Neural cell (in vitro differentiated cells): ENCODE data around the gene HRH2. TPM values are rescaled to one million over a fixed set of nuclear protein-coding genes. Genes with fewer than 3 reads are reported as not detected.

ENCODE experiments used
- H2AFZ ChIP-seq: fragments of 200-600, 300-800 bp; sonication (generic), shearing (Covaris generic); 2 replicates; pipeline ENCODE4 v1.6.0; 2014; ENCODE audit warnings: low read depth, mild to moderate bottlenecking, antibody characterized with exemption, low read length, moderate library complexity
- H3F3A ChIP-seq: fragments of 200-600 bp; shearing (Covaris generic); 2 replicates; pipeline ENCODE4 v1.6.1; 2016; ENCODE audit warnings: mild to moderate bottlenecking, moderate library complexity, mixed read lengths, antibody characterized with exemption, low read length; ENCODE audit not compliant: insufficient read depth, poor library complexity, severe bottlenecking
- H3K27ac ChIP-seq: fragments of 200-600, 300-800 bp; sonication (generic), shearing (Covaris generic); 2 replicates; pipeline ENCODE4 v1.5.1; 2014; ENCODE audit warnings: mild to moderate bottlenecking, low read length, moderate library complexity
- H3K27me3 ChIP-seq: fragments of 300-800, 200-600 bp; sonication (generic), shearing (Covaris generic); 2 replicates; pipeline ENCODE4 v1.6.0; 2014; ENCODE audit warnings: mild to moderate bottlenecking, low read depth, low read length, moderate library complexity; ENCODE audit not compliant: insufficient read depth
- H3K36me3 ChIP-seq: fragments of 300-800, 200-600 bp; sonication (generic), shearing (Covaris generic); 2 replicates; pipeline ENCODE4 v1.5.1; 2014; ENCODE audit warnings: mild to moderate bottlenecking, antibody characterized with exemption, low read length, moderate library complexity; ENCODE audit not compliant: insufficient read depth
- H3K4me2 ChIP-seq: fragments of 300-800, 200-600 bp; sonication (generic), shearing (Covaris generic); 2 replicates; pipeline ENCODE4 v1.6.0; 2014; ENCODE audit warnings: mild to moderate bottlenecking, low read length
- H3K4me3 ChIP-seq: fragments of 300-800, 200-600 bp; sonication (generic), shearing (Covaris generic); 2 replicates; pipeline ENCODE4 v1.5.1; 2014; ENCODE audit warnings: mild to moderate bottlenecking, low read length, moderate library complexity
- H3K79me2 ChIP-seq: fragments of 200-600 bp; shearing (Covaris generic); replicated peaks from 2 replicates; pipeline ENCODE4 v1.6.0; 2014; ENCODE audit warnings: mild to moderate bottlenecking, low read length, moderate library complexity; ENCODE audit not compliant: insufficient read depth
- H3K9ac ChIP-seq: fragments of 300-800, 200-600 bp; sonication (generic), shearing (Covaris generic); 2 replicates; pipeline ENCODE4 v1.6.1; 2016; ENCODE audit warnings: mild to moderate bottlenecking, low read length, mixed read lengths
- H3K9me2 ChIP-seq: fragments of 200-600 bp; shearing (Covaris generic); 2 replicates; pipeline ENCODE4 v1.6.1; 2016; ENCODE audit warnings: mild to moderate bottlenecking, low read length, mixed read lengths; ENCODE audit not compliant: insufficient read depth
- H3K9me3 ChIP-seq: fragments of 200-600, 300-800 bp; sonication (generic), shearing (Covaris generic); 2 replicates; pipeline ENCODE4 v1.6.1; 2016; ENCODE audit warnings: mild to moderate bottlenecking, mixed run types, low read length, moderate library complexity, mixed read lengths
- H4K20me1 ChIP-seq: fragments of 200-600 bp; shearing (Covaris generic); 2 replicates; pipeline ENCODE4 v1.6.1; 2016; ENCODE audit warnings: mild to moderate bottlenecking, mixed run types; ENCODE audit not compliant: insufficient read depth
- MXI1 ChIP-seq: fragments of 450-650 bp; conservative IDR thresholded peaks from 2 replicates; pipeline ENCODE4 v1.6.1; 2014; ENCODE audit warnings: antibody characterized with exemption, mild to moderate bottlenecking; ENCODE audit not compliant: poor library complexity, severe bottlenecking
- POLR2AphosphoS5 ChIP-seq: IDR thresholded peaks from 2 replicates; pipeline ENCODE4 v1.6.1; 2012
- RAD21 ChIP-seq: fragments of 450-650 bp; conservative IDR thresholded peaks from 2 replicates; pipeline ENCODE4 v1.6.1; 2014; ENCODE audit warnings: antibody characterized with exemption, mild to moderate bottlenecking, moderate library complexity
- SMC3 ChIP-seq: fragments of 450-650 bp; conservative IDR thresholded peaks from 2 replicates; pipeline ENCODE4 v1.6.1; 2014; ENCODE audit warnings: antibody characterized with exemption, mild to moderate bottlenecking, moderate library complexity; ENCODE audit not compliant: poor library complexity
- polyA plus RNA-seq: library from polyadenylated mRNA; depleted of rRNA; stranded (reverse); fragments of >200 nt; gene quantifications from 2 replicates; pipeline ENCODE4 v1.2.3, GENCODE V29; 2014
- TF ChIP-seq, protein P1 (sequence below): IDR thresholded peaks from 2 replicates; pipeline ENCODE4 v1.6.1; 2012; ENCODE audit warnings: borderline replicate concordance

HRH2 gene
- polyA plus RNA-seq, 1 donor from 2014 or later, result 0.09 TPM

DNA sequence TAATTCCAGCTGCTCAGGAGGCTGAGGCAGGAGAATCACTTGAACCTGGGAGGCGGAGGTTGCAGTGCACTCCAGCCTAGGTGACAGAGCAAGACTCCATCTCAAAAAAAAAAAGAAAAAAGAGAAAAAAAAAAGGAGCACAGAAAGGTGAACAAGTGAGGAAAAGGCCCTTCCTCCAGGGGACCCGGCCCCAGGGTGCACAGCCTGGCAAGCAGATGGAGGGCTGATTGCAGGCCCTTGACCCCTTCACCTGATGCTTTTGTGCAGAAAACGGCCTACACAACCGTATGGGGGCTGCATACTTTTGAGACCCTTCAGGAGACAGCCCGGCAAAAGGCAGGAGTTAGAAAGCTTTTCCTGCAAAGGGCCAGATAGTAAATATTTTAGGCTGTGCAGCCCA is 33.9 kb downstream of the HRH2 start:
- Histone ChIP-seq H3K79me2 (no peaks in the 10 kb centered on the region), H3K27ac (no peak overlapping the region), H3K9ac (no peak overlapping the region), H2AFZ (no peak overlapping the region), H3K27me3 (no peaks in the 10 kb centered on the region), H3K36me3 (no peaks in the 10 kb centered on the region), H3K4me3 (no peak overlapping the region), H3K4me2 (no peak overlapping the region), H3K9me3 (no peaks in the 10 kb centered on the region), H3F3A (no peaks in the 10 kb centered on the region), H4K20me1 (no peaks in the 10 kb centered on the region), H3K9me2 (no peaks in the 10 kb centered on the region)
- TF ChIP-seq, protein P1, sequence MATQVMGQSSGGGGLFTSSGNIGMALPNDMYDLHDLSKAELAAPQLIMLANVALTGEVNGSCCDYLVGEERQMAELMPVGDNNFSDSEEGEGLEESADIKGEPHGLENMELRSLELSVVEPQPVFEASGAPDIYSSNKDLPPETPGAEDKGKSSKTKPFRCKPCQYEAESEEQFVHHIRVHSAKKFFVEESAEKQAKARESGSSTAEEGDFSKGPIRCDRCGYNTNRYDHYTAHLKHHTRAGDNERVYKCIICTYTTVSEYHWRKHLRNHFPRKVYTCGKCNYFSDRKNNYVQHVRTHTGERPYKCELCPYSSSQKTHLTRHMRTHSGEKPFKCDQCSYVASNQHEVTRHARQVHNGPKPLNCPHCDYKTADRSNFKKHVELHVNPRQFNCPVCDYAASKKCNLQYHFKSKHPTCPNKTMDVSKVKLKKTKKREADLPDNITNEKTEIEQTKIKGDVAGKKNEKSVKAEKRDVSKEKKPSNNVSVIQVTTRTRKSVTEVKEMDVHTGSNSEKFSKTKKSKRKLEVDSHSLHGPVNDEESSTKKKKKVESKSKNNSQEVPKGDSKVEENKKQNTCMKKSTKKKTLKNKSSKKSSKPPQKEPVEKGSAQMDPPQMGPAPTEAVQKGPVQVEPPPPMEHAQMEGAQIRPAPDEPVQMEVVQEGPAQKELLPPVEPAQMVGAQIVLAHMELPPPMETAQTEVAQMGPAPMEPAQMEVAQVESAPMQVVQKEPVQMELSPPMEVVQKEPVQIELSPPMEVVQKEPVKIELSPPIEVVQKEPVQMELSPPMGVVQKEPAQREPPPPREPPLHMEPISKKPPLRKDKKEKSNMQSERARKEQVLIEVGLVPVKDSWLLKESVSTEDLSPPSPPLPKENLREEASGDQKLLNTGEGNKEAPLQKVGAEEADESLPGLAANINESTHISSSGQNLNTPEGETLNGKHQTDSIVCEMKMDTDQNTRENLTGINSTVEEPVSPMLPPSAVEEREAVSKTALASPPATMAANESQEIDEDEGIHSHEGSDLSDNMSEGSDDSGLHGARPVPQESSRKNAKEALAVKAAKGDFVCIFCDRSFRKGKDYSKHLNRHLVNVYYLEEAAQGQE, result no peak
- no peak for TF ChIP-seq MXI1

DNA sequence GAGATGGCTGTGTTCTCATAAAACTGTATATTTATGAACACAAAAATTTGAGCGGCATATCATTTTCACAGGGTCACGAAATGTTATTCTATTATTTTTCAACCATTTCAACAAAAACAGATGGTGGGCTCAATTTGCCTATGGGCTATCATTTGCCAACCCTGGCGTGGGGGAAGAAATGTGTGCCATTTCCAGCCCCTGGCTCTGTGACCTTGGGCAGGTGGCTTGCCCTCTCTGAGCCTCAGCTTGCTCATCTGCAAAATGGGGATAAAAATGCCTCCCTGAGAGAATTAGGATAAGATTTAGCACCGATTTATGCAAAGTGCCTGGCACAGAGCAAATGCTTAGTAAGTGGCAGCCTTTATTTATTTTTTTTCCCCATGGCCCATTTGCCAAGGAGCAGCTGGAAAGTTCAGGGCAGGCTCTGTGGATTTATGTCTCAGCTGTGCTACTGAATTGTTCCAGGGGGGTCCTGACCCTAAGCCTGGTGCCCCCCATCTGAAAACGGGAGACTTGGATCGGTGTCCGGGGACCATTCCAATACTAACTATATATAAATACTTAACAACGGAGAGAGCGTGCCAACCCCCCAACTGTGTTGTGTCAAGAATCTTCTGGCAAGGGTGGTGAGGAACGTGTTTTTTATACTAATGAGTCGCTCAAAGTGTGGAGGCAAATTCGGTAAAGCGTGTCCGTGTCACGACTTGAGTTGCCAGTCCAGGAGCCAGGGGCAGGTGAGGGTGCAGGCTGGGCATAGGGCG is 34.5 kb downstream of the HRH2 start:
- H3K27ac ChIP-seq, result no peak overlapping the region
- no peaks in the 10 kb centered on the region for H3K36me3 ChIP-seq
- no peak overlapping the region for H3K4me2 ChIP-seq
- H3K4me3 ChIP-seq, result no peak overlapping the region
- no peaks in the 10 kb centered on the region for H3K9me2 ChIP-seq
- H3F3A ChIP-seq, result no peaks in the 10 kb centered on the region
- H3K27me3 ChIP-seq, result no peaks in the 10 kb centered on the region
- no peaks in the 10 kb centered on the region for H4K20me1 ChIP-seq
- no peaks in the 10 kb centered on the region for H3K79me2 ChIP-seq
- H2AFZ ChIP-seq, result no peak overlapping the region
- H3K9ac ChIP-seq, result no peak overlapping the region
- no peaks in the 10 kb centered on the region for H3K9me3 ChIP-seq
- TF ChIP-seq, protein P1, result no peak
- TF ChIP-seq RAD21, result no peak
- no peak for TF ChIP-seq SMC3
- no peak for TF ChIP-seq POLR2AphosphoS5
- TF ChIP-seq MXI1, result no peak
